ENCODE data around the gene SLC16A2.

DNA sequence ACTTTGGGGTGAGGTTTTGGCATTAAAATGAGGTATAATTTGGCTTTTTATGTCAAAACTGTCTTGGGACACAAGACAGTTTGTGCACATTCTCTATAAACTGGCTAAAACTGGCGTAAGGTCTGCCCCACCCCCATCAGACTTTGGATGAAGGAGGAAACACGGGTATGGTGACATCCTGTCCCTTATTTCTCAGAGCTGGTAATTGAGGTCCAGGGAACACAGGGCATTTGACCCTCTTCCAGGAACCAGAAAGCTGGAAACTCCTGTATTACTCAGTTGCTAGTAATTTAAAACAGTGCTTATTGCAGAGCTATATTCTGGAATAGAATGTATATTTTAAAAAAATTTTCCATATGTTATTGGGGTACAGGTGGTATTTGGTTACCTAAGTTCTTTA is 78.8 kb downstream of the SLC16A2 start:
- no peak for TF ChIP-seq ZNF274 (IDR thresholded peaks at IDR 0.05; ENCODE audit: low read depth, low read length)
- no peak for TF ChIP-seq YY1 (IDR thresholded peaks at IDR 0.05; ENCODE audit: insufficient read depth, insufficient read length)
